Measurements from ENCODE around the gene PSMG4. TPM values are rescaled to one million over a fixed set of nuclear protein-coding genes. Genes with fewer than 3 reads are reported as not detected.
A peak's percentile ranks its signal among the peaks of the same experiment; 100 is the strongest.

Gene PSMG4
- total and polyA plus RNA-seq, 2 of the 8 experiments (the other 6 are each of a cell fraction or from before 2014, with no cell fraction given): 40.6 to 113 TPM

DNA sequence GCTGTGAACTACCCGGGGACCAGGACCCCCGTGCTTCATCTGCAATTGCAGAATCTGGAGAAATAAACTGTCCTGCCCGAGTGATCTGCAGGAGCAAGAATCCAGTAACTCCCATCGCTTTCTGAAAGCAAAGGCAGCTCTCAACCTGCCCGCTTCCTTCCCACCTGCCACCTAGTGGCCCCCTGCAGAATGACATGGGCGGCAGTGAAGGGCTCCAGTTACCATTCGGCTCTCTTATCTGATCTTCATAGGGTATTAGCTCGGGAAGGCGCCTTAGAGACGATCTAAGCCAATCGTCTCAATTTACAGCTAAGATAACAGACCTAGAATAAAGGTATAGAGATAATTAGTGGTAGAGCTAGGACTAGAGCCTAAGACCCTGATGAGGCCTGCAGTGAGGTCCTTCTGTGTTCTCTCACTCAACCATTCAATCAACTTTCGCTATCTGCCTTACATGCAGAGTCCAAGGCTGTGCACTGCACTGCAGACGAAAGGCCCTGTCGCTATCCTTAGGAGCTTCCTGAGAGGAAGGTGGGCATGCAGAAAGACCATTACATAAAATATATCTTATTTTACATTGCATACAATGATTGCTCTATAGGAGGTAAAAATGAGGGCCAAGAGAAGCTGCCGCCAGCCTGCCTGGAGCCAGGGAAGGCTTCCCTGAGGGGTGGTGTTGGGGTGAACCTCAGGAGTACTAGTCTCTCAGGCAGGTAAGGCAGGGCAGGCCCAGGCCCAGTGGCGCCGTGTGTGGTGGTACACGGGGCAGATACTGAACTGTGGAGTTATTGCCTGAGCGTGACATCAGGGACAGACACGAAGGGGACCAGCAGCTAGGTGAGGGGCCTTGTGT is 7.1 kb upstream of the PSMG4 start:
- Histone ChIP-seq H2BK12ac (ENCODE audit: low read depth, low read length) (no peak overlapping the region), H3K4me2 (ENCODE audit: insufficient read depth in 1 of 2, low read depth in 2 of 2, low read length in 2 of 2) (peak overlapping the region in 1 of 2 experiments; percentile 9; a peak in 1 of 4 replicates), H4K5ac (ENCODE audit: insufficient read length, low read depth, low read length) (no peak overlapping the region), H3K9ac (replicated peaks in 1 of 4; ENCODE audit: extremely low read depth in 1 of 4, low read depth in 3 of 4, low read length in 3 of 4) (no peak overlapping the region), H2BK120ac (replicated peaks; ENCODE audit: low read depth, low read length) (no peak overlapping the region), H3K14ac (ENCODE audit: insufficient read length) (no peak overlapping the region), H2BK5ac (ENCODE audit: low read depth, low read length) (no peak overlapping the region), H3K9me3 (ENCODE audit: insufficient read depth in 2 of 2, low read depth in 1 of 2, low read length in 1 of 2) (peaks cover 0 to 8% of the 10 kb centered on the region in 2 experiments; a peak in 1 of 4 replicates), H3K18ac (ENCODE audit: extremely low read depth, low read length) (no peak overlapping the region), H3K79me1 (ENCODE audit: low read depth, low read length) (no peaks in the 10 kb centered on the region), H3K27ac (ENCODE audit: low read depth, low read length) (no peak overlapping the region), H2BK20ac (ENCODE audit: low read length) (no peak overlapping the region), H3K4ac (replicated peaks; ENCODE audit: insufficient read length, low read depth, low read length) (no peak overlapping the region), H3K23me2 (ENCODE audit: low read depth, low read length) (no peaks in the 10 kb centered on the region), H4K20me1 (replicated peaks in 1 of 2; ENCODE audit: control insufficient read depth in 1 of 2, insufficient read depth in 2 of 2, low read length in 2 of 2) (no peaks in the 10 kb centered on the region), H4K91ac (replicated peaks; ENCODE audit: insufficient read length, low read length) (no peak overlapping the region), H3K4me3 (ENCODE audit: extremely low read depth in 1 of 4, insufficient read depth in 2 of 4, low read depth in 3 of 4, low read length in 4 of 4) (no peak overlapping the region), H3K36me3 (ENCODE audit: control insufficient read depth in 2 of 4, insufficient read depth in 4 of 4, low read length in 3 of 4) (no peaks in the 10 kb centered on the region), H2AK5ac (ENCODE audit: low read depth, low read length) (no peak overlapping the region), H3K56ac (replicated peaks; ENCODE audit: insufficient read length, low read depth, low read length) (no peak overlapping the region), H3K27me3 (replicated peaks in 1 of 4; ENCODE audit: control insufficient read depth in 3 of 4, extremely low read depth in 1 of 4, insufficient read depth in 3 of 4, low read length in 3 of 4) (peaks cover 0 to 3% (median 1%) of the 10 kb centered on the region in 4 experiments; a peak in 2 of 7 replicates), H3K79me2 (ENCODE audit: control insufficient read depth in 1 of 2, insufficient read depth in 2 of 2, low read length in 2 of 2) (no peaks in the 10 kb centered on the region), H2AFZ (ENCODE audit: low read length) (no peak overlapping the region), H3K4me1 (replicated peaks in 1 of 4; ENCODE audit: control insufficient read depth in 3 of 4, insufficient read depth in 4 of 4, low read length in 3 of 4) (peaks cover 3 to 9% (median 7%) of the 10 kb centered on the region in 4 experiments; a peak in 6 of 7 replicates), H3K23ac (ENCODE audit: insufficient read length) (no peak overlapping the region), H2BK15ac (ENCODE audit: low read length) (no peak overlapping the region; the same call in 1 of the 2 replicates), H4K8ac (ENCODE audit: extremely low read depth, insufficient read depth, low read length) (no peak overlapping the region)
- FAIRE-seq (peak; percentile 63), DNase-seq (ENCODE audit: low read depth in 1 of 2, low spot score in 2 of 2) (peak in 1 of 2 experiments; percentile 95)
- 47% methylated on average over 20 of the region's 20 CpGs; no CpG with 5 or more reads in 1 of the 2 experiments for WGBS, 2 experiments (ENCODE audit: extremely low coverage in 1 of 2, insufficient coverage in 1 of 2, insufficient read length in 1 of 2, insufficient replicate concordance in 2 of 2, low coverage in 1 of 2, low lambda C conversion rate in 2 of 2, missing lambda C conversion rate in 1 of 2)
- ChIA-PET CTCF (ENCODE audit: partially characterized antibody) (interaction anchor here (0.6 to 12.9 kb wide), 46 partner anchors 8 to 557 kb away, joined by 3 to 263 read pairs (median 4); partner anchors contain the start of genes TUBB2A and TUBB2B), POLR2A (ENCODE audit: partially characterized antibody) (interaction anchor here (0.9 to 10.7 kb wide), 9 partner anchors 14 to 377 kb away, joined by 3 to 122 read pairs (median 3); partner anchors contain the start of gene TUBB2B)
- TF ChIP-seq SP2 (IDR thresholded peaks at IDR 0.05; ENCODE audit: low read length) (no peak), CREB1 (IDR thresholded peaks at IDR 0.05) (peak; percentile 42; the same call in 1 of the 2 replicates), CTCF (IDR thresholded peaks at IDR 0.05; ENCODE audit: control extremely low read depth in 1 of 3, insufficient read depth in 1 of 3, low read depth in 1 of 3, low read length in 3 of 3) (peak; percentile 91 to 97 (median 94)), KDM4A (IDR thresholded peaks at IDR 0.05; ENCODE audit: low read depth, low read length, severe bottlenecking) (no peak), SP1 (IDR thresholded peaks at IDR 0.05; ENCODE audit: low read depth, low read length) (0 out of 2 replicates have a peak, but pooled peaks have one; percentile 35), BACH1 (IDR thresholded peaks at IDR 0.05; ENCODE audit: low read length) (no peak)
- TF ChIP-seq, protein P1, sequence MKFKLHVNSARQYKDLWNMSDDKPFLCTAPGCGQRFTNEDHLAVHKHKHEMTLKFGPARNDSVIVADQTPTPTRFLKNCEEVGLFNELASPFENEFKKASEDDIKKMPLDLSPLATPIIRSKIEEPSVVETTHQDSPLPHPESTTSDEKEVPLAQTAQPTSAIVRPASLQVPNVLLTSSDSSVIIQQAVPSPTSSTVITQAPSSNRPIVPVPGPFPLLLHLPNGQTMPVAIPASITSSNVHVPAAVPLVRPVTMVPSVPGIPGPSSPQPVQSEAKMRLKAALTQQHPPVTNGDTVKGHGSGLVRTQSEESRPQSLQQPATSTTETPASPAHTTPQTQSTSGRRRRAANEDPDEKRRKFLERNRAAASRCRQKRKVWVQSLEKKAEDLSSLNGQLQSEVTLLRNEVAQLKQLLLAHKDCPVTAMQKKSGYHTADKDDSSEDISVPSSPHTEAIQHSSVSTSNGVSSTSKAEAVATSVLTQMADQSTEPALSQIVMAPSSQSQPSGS (IDR thresholded peaks at IDR 0.05; ENCODE audit: low read length): no peak

Data from H1 (cell line).